ENCODE measurements around the gene FLRT1. TPM values are rescaled to one million over a fixed set of nuclear protein-coding genes. Genes with fewer than 3 reads are reported as not detected.

FLRT1 gene
- total and polyA plus RNA-seq, 2 of the 13 experiments (the other 11 are each of a cell fraction or from before 2014, with no cell fraction given): 0.02 to 0.08 TPM

DNA sequence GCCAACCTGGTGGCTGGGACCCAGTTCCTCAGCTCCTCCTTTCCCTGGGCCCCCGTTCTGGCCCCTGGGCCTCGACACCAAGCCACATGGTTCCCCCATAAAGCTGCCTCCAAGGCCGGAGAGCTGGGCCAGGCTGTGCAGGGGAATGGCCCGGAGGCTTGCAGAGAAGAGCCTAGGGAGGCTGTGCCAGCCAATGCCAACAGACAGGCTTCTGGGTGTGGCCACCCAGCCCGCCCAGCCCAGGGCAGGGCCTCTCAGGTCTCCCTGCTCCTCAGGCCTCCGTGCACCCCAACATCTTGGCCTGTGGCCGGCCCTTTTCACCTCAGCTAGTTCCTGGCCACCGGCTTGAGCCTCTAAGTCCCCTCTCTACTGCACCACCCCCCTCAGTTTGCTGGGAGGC lies 17.4 kb upstream of the FLRT1 start (continued):
- TF ChIP-seq KLF12 (CRISPR knock-in tag; IDR thresholded peaks at IDR 0.05; ENCODE audit: borderline replicate concordance) (no peak), SRSF1 (optimal IDR thresholded peaks at IDR 0.05; ENCODE audit: low read depth, low read length) (no peak), NR3C1 (CRISPR knock-in tag; IDR thresholded peaks at IDR 0.05) (no peak), PAWR (CRISPR knock-in tag; IDR thresholded peaks at IDR 0.05; ENCODE audit: borderline replicate concordance) (no peak), ZNF724P (CRISPR knock-in tag; IDR thresholded peaks at IDR 0.05; ENCODE audit: borderline replicate concordance) (no peak), ZNF143 (CRISPR knock-in tag; IDR thresholded peaks at IDR 0.05) (no peak)
- TF ChIP-seq, protein P1, sequence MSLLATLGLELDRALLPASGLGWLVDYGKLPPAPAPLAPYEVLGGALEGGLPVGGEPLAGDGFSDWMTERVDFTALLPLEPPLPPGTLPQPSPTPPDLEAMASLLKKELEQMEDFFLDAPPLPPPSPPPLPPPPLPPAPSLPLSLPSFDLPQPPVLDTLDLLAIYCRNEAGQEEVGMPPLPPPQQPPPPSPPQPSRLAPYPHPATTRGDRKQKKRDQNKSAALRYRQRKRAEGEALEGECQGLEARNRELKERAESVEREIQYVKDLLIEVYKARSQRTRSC (CRISPR knock-in tag; IDR thresholded peaks at IDR 0.05; ENCODE audit: low read depth): no peak
- TF ChIP-seq, protein P2, sequence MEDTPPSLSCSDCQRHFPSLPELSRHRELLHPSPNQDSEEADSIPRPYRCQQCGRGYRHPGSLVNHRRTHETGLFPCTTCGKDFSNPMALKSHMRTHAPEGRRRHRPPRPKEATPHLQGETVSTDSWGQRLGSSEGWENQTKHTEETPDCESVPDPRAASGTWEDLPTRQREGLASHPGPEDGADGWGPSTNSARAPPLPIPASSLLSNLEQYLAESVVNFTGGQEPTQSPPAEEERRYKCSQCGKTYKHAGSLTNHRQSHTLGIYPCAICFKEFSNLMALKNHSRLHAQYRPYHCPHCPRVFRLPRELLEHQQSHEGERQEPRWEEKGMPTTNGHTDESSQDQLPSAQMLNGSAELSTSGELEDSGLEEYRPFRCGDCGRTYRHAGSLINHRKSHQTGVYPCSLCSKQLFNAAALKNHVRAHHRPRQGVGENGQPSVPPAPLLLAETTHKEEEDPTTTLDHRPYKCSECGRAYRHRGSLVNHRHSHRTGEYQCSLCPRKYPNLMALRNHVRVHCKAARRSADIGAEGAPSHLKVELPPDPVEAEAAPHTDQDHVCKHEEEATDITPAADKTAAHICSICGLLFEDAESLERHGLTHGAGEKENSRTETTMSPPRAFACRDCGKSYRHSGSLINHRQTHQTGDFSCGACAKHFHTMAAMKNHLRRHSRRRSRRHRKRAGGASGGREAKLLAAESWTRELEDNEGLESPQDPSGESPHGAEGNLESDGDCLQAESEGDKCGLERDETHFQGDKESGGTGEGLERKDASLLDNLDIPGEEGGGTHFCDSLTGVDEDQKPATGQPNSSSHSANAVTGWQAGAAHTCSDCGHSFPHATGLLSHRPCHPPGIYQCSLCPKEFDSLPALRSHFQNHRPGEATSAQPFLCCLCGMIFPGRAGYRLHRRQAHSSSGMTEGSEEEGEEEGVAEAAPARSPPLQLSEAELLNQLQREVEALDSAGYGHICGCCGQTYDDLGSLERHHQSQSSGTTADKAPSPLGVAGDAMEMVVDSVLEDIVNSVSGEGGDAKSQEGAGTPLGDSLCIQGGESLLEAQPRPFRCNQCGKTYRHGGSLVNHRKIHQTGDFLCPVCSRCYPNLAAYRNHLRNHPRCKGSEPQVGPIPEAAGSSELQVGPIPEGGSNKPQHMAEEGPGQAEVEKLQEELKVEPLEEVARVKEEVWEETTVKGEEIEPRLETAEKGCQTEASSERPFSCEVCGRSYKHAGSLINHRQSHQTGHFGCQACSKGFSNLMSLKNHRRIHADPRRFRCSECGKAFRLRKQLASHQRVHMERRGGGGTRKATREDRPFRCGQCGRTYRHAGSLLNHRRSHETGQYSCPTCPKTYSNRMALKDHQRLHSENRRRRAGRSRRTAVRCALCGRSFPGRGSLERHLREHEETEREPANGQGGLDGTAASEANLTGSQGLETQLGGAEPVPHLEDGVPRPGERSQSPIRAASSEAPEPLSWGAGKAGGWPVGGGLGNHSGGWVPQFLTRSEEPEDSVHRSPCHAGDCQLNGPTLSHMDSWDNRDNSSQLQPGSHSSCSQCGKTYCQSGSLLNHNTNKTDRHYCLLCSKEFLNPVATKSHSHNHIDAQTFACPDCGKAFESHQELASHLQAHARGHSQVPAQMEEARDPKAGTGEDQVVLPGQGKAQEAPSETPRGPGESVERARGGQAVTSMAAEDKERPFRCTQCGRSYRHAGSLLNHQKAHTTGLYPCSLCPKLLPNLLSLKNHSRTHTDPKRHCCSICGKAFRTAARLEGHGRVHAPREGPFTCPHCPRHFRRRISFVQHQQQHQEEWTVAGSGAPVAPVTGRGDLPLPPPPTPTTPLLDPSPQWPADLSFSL (CRISPR knock-in tag; IDR thresholded peaks at IDR 0.05): no peak
- TF ChIP-seq, protein P3, sequence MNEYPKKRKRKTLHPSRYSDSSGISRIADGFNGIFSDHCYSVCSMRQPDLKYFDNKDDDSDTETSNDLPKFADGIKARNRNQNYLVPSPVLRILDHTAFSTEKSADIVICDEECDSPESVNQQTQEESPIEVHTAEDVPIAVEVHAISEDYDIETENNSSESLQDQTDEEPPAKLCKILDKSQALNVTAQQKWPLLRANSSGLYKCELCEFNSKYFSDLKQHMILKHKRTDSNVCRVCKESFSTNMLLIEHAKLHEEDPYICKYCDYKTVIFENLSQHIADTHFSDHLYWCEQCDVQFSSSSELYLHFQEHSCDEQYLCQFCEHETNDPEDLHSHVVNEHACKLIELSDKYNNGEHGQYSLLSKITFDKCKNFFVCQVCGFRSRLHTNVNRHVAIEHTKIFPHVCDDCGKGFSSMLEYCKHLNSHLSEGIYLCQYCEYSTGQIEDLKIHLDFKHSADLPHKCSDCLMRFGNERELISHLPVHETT (CRISPR knock-in tag; conservative IDR thresholded peaks at IDR 0.05): no peak
- TF ChIP-seq, protein P4, sequence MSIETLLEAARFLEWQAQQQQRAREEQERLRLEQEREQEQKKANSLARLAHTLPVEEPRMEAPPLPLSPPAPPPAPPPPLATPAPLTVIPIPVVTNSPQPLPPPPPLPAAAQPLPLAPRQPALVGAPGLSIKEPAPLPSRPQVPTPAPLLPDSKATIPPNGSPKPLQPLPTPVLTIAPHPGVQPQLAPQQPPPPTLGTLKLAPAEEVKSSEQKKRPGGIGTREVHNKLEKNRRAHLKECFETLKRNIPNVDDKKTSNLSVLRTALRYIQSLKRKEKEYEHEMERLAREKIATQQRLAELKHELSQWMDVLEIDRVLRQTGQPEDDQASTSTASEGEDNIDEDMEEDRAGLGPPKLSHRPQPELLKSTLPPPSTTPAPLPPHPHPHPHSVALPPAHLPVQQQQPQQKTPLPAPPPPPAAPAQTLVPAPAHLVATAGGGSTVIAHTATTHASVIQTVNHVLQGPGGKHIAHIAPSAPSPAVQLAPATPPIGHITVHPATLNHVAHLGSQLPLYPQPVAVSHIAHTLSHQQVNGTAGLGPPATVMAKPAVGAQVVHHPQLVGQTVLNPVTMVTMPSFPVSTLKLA (IDR thresholded peaks at IDR 0.05): no peak
- TF ChIP-seq, protein P5, sequence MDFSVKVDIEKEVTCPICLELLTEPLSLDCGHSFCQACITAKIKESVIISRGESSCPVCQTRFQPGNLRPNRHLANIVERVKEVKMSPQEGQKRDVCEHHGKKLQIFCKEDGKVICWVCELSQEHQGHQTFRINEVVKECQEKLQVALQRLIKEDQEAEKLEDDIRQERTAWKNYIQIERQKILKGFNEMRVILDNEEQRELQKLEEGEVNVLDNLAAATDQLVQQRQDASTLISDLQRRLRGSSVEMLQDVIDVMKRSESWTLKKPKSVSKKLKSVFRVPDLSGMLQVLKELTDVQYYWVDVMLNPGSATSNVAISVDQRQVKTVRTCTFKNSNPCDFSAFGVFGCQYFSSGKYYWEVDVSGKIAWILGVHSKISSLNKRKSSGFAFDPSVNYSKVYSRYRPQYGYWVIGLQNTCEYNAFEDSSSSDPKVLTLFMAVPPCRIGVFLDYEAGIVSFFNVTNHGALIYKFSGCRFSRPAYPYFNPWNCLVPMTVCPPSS (IDR thresholded peaks at IDR 0.05): no peak
- TF ChIP-seq, protein P6, sequence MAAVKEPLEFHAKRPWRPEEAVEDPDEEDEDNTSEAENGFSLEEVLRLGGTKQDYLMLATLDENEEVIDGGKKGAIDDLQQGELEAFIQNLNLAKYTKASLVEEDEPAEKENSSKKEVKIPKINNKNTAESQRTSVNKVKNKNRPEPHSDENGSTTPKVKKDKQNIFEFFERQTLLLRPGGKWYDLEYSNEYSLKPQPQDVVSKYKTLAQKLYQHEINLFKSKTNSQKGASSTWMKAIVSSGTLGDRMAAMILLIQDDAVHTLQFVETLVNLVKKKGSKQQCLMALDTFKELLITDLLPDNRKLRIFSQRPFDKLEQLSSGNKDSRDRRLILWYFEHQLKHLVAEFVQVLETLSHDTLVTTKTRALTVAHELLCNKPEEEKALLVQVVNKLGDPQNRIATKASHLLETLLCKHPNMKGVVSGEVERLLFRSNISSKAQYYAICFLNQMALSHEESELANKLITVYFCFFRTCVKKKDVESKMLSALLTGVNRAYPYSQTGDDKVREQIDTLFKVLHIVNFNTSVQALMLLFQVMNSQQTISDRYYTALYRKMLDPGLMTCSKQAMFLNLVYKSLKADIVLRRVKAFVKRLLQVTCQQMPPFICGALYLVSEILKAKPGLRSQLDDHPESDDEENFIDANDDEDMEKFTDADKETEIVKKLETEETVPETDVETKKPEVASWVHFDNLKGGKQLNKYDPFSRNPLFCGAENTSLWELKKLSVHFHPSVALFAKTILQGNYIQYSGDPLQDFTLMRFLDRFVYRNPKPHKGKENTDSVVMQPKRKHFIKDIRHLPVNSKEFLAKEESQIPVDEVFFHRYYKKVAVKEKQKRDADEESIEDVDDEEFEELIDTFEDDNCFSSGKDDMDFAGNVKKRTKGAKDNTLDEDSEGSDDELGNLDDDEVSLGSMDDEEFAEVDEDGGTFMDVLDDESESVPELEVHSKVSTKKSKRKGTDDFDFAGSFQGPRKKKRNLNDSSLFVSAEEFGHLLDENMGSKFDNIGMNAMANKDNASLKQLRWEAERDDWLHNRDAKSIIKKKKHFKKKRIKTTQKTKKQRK (IDR thresholded peaks at IDR 0.05; ENCODE audit: low read length): no peak
- TF ChIP-seq, protein P7, sequence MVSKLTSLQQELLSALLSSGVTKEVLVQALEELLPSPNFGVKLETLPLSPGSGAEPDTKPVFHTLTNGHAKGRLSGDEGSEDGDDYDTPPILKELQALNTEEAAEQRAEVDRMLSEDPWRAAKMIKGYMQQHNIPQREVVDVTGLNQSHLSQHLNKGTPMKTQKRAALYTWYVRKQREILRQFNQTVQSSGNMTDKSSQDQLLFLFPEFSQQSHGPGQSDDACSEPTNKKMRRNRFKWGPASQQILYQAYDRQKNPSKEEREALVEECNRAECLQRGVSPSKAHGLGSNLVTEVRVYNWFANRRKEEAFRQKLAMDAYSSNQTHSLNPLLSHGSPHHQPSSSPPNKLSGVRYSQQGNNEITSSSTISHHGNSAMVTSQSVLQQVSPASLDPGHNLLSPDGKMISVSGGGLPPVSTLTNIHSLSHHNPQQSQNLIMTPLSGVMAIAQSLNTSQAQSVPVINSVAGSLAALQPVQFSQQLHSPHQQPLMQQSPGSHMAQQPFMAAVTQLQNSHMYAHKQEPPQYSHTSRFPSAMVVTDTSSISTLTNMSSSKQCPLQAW (CRISPR knock-in tag; IDR thresholded peaks at IDR 0.05): no peak
